GM12878 (cell line): ENCODE data around the gene CCDC159. TPM values are rescaled to one million over a fixed set of nuclear protein-coding genes. Genes with fewer than 3 reads are reported as not detected.

Experiments
- ATAC-seq: fragments of 200-7000 bp; cut with Tn5 transposase; 3 replicates; pipeline ENCODE4 v1.9.1; 2020; ENCODE audit warnings: mild to moderate bottlenecking, moderate library complexity
- BruUV-seq: library from RNA; stranded (reverse); fragments of 400-500 nt; replicated peaks from 2 replicates; lab custom pipeline; 2021; lab: Mats Ljungman, UMichigan
- CTCF ChIA-PET: fragments of 300-600 bp; sonication (Branson Sonifier 250); formaldehyde crosslinking; extraction: SDS; loops from one replicate; lab custom pipeline; 2021; ENCODE audit warnings: inconsistent platforms; lab: Yijun Ruan, JAX
- POLR2A ChIA-PET: fragments of 350-600 bp; formaldehyde crosslinking; extraction: SDS; loops from one replicate; lab custom pipeline; 2021; ENCODE audit warnings: inconsistent platforms; lab: Charles Lee
- RAD21 ChIA-PET: fragments of 300-600 bp; sonication (Branson Sonifier 250); formaldehyde crosslinking; loops from one replicate; lab custom pipeline; 2023; ENCODE audit warnings: antibody characterized with exemption; ENCODE audit not compliant: unreplicated experiment; lab: Charles Lee
- SMC1A ChIA-PET: fragments of 300-600 bp; sonication (Branson Sonifier 250); formaldehyde crosslinking; loops from one replicate; lab custom pipeline; 2023; ENCODE audit not compliant: unreplicated experiment, uncharacterized antibody; lab: Charles Lee
- DNase-seq: peaks from one replicate; pipeline ENCODE4 v3.0.0-alpha.2; 2011; ENCODE audit warnings: low read depth, low spot score
- FAIRE-seq: peaks from 3 replicates; lab custom pipeline; 2011; peaks lifted over from hg19 to GRCh38; lab: Jason Lieb, UNC
- H2AFZ ChIP-seq: 2 replicates; pipeline ENCODE4 v1.6.0; 2011; ENCODE audit warnings: low read depth, low read length, control low read depth; ENCODE audit not compliant: control insufficient read depth
- H3K27ac ChIP-seq: 2 replicates; pipeline ENCODE4 v1.5.1; 2011; ENCODE audit warnings: control low read depth; ENCODE audit not compliant: control insufficient read depth, insufficient read depth
- H3K27me3 ChIP-seq, 2 experiments: replicated peaks in 1 of 2; 2 replicates each; pipeline versions ENCODE4 v1.6.0 to v1.6.1; 2011; ENCODE audit warnings: low read length in 1 of 2; ENCODE audit not compliant: control insufficient read depth in 2 of 2, insufficient read depth in 2 of 2
- H3K36me3 ChIP-seq, 2 experiments: 2 replicates each; pipeline ENCODE4 v1.5.1; 2011; ENCODE audit warnings: low read length in 1 of 2; ENCODE audit not compliant: control insufficient read depth in 2 of 2, insufficient read depth in 2 of 2
- H3K4me1 ChIP-seq: 2 replicates; pipeline ENCODE4 v1.6.1; 2011; ENCODE audit warnings: mild to moderate bottlenecking, low read length, moderate library complexity, mixed read lengths; ENCODE audit not compliant: control insufficient read depth, insufficient read depth
- H3K4me2 ChIP-seq: 2 replicates; pipeline ENCODE4 v1.6.0; 2011; ENCODE audit warnings: control low read depth; ENCODE audit not compliant: control insufficient read depth, insufficient read depth
- H3K4me3 ChIP-seq: fragments of 200-600 bp; sonication (generic); 2 replicates; pipeline ENCODE4 v1.5.1; 2016
- H3K79me2 ChIP-seq: 2 replicates; pipeline ENCODE4 v1.6.0; 2011; ENCODE audit warnings: low read length; ENCODE audit not compliant: control insufficient read depth, insufficient read depth
- H3K9ac ChIP-seq: 2 replicates; pipeline ENCODE4 v1.8.0; 2011; ENCODE audit warnings: low read length, control low read depth, mixed read lengths; ENCODE audit not compliant: control insufficient read depth, insufficient read depth
- H3K9me3 ChIP-seq: replicated peaks from 3 replicates; pipeline ENCODE4 v1.5.1; 2011; ENCODE audit warnings: mild to moderate bottlenecking, low read length; ENCODE audit not compliant: control insufficient read depth, insufficient read depth
- H4K20me1 ChIP-seq: 2 replicates; pipeline ENCODE4 v1.6.0; 2011; ENCODE audit not compliant: control insufficient read depth, insufficient read depth
- CBX3 ChIP-seq: fragments of 200-600 bp; sonication (generic); IDR thresholded peaks from 2 replicates; pipeline ENCODE4 v1.6.1; 2016; ENCODE audit warnings: low read depth, borderline replicate concordance
- KDM1A ChIP-seq: fragments of 200-600 bp; sonication (generic); IDR thresholded peaks from 2 replicates; pipeline ENCODE4 v1.6.1; 2016; ENCODE audit warnings: borderline replicate concordance
- MYC ChIP-seq: IDR thresholded peaks from 2 replicates; pipeline ENCODE4 v1.6.1; 2011; ENCODE audit warnings: mild to moderate bottlenecking, low read length, moderate library complexity, inconsistent platforms; ENCODE audit not compliant: insufficient read depth, insufficient replicate concordance, insufficient read length, severe bottlenecking
- POLR2AphosphoS5 ChIP-seq: IDR thresholded peaks from 2 replicates; pipeline ENCODE4 v1.6.1; 2011; ENCODE audit warnings: mild to moderate bottlenecking, low read length, inconsistent platforms
- RAD51 ChIP-seq: fragments of 450-650 bp; IDR thresholded peaks from 2 replicates; pipeline ENCODE4 v1.6.1; 2016; ENCODE audit warnings: moderate library complexity, mild to moderate bottlenecking, inconsistent platforms
- RELA ChIP-seq: fragments of 450-650 bp; IDR thresholded peaks from 2 replicates; pipeline ENCODE4 v1.8.0; 2014; ENCODE audit warnings: borderline replicate concordance; ENCODE audit not compliant: partially characterized antibody
- SPI1 ChIP-seq: IDR thresholded peaks from 2 replicates; pipeline ENCODE4 v1.6.1; 2011; ENCODE audit warnings: low read depth, mild to moderate bottlenecking, low read length, moderate library complexity, borderline replicate concordance; ENCODE audit not compliant: insufficient read depth
- WGBS: methylation state at CpG from one replicate; pipeline ENCODE4 v1.1.6; 2016; ENCODE audit warnings: low lambda C conversion rate; ENCODE audit not compliant: insufficient replicate concordance, insufficient coverage; ENCODE audit errors: missing lambda C conversion rate; 5-methylcytosine and 5-hydroxymethylcytosine counted together
- in situ Hi-C: fragments of 300-500 bp; cut with MboI; formaldehyde crosslinking; loops from 9 replicates; pipeline ENCODE4 v1.14.3; 2018; ENCODE audit warnings: mixed read lengths
- intact Hi-C: fragments of 100-400 bp; cut with micrococcal nuclease; formaldehyde crosslinking; loops from one replicate; pipeline ENCODE4 v1.14.2; 2022; ENCODE audit not compliant: unreplicated experiment
- polyA plus RNA-seq, 11 experiments: library from polyadenylated mRNA; depleted of rRNA in 4 of 11; unstranded in 6 of 11; stranded (reverse) in 5 of 11; fragments of >200 nt; fragmentation: Nextera tagmentation in 4 of 11; fragmentation: Illumina TruSeq in 1 of 11; extraction: Ambion mirVana in 4 of 11; extraction: Trizol in 1 of 11; gene quantifications; 1 replicate in 1 of 11; 2 replicates in 10 of 11; pipeline versions ENCODE4 v1.2.1 to v1.2.3, GENCODE V29; 2011 to 2016; ENCODE audit warnings: inconsistent platforms in 2 of 11, missing spikeins in 2 of 11, low read depth in 1 of 11
- total RNA-seq, 4 experiments: library from RNA; depleted of rRNA in 3 of 4; stranded (reverse); fragments of >200 nt in 3 of 4; fragmentation: Illumina TruSeq in 1 of 4; extraction: Trizol in 1 of 4; gene quantifications; 2 replicates each; pipeline versions ENCODE4 v1.2.1 to v1.2.3, GENCODE V29; 2013 to 2021
- TF ChIP-seq, protein P1 (sequence below): fragments of 450-650 bp; IDR thresholded peaks from 2 replicates; pipeline ENCODE4 v1.6.1; 2016; ENCODE audit warnings: mild to moderate bottlenecking, moderate library complexity, borderline replicate concordance
- TF ChIP-seq, protein P2 (sequence below): fragments of 450-650 bp; IDR thresholded peaks from 2 replicates; pipeline ENCODE4 v1.6.1; 2017; ENCODE audit warnings: low read depth, mild to moderate bottlenecking, moderate library complexity
- TF ChIP-seq, protein P3 (sequence below): fragments of 150-350 bp; IDR thresholded peaks from 2 replicates; pipeline ENCODE4 v1.6.1; 2014; ENCODE audit warnings: mild to moderate bottlenecking, low read depth, low read length
- TF ChIP-seq, protein P4 (sequence below): fragments of 450-650 bp; IDR thresholded peaks from 2 replicates; pipeline ENCODE4 v1.6.1; 2016; ENCODE audit warnings: mild to moderate bottlenecking

The CCDC159 gene
- total and polyA plus RNA-seq, 10 of the 15 experiments (the other 5 are each of a cell fraction or from before 2014, with no cell fraction given), result 0.61 to 14.7 (median 10.1) TPM

DNA sequence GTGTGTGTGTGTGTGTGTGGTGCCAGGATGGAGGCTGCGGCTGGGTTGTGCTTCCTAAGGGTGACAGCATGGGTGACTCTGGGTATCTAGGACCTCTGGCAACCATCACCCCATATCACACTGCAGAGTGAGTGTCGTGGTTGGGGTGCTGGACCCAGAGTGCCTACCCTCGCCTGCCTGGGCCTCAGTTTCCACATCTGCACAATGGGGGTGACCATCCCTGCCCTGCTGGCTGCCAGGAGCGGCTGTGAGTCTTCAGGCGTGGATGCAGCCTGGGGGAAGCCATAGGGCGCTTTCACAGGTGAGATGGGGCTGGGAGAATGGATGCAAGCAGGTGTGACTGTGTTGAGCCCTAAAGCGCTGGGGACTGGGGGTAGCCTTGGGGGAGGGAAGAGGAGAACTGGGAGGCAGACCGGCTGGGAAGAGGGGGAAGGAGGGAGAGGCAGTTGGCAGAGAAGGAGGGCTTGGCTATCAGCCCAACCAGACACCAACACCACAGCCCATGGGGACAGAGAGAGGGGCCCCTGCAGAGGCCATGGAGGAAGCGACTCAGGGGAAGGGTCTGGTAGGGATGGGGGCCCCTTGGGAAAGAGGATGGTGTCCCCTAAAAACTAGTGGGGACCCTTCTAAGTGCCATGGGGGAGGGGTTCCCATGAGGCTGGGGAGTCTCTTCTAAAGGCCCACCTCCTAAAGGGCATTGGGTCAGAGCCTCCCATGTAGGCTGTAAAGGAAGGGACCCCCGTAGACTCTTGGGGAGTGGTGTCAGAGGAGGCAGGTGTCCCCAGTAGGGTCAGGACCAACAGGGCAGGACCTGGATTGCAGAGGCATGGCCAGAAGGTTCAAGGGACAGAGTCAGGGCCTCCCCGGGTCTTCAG is 10.6 kb downstream of the CCDC159 start (continued):
- TF ChIP-seq, protein P1, sequence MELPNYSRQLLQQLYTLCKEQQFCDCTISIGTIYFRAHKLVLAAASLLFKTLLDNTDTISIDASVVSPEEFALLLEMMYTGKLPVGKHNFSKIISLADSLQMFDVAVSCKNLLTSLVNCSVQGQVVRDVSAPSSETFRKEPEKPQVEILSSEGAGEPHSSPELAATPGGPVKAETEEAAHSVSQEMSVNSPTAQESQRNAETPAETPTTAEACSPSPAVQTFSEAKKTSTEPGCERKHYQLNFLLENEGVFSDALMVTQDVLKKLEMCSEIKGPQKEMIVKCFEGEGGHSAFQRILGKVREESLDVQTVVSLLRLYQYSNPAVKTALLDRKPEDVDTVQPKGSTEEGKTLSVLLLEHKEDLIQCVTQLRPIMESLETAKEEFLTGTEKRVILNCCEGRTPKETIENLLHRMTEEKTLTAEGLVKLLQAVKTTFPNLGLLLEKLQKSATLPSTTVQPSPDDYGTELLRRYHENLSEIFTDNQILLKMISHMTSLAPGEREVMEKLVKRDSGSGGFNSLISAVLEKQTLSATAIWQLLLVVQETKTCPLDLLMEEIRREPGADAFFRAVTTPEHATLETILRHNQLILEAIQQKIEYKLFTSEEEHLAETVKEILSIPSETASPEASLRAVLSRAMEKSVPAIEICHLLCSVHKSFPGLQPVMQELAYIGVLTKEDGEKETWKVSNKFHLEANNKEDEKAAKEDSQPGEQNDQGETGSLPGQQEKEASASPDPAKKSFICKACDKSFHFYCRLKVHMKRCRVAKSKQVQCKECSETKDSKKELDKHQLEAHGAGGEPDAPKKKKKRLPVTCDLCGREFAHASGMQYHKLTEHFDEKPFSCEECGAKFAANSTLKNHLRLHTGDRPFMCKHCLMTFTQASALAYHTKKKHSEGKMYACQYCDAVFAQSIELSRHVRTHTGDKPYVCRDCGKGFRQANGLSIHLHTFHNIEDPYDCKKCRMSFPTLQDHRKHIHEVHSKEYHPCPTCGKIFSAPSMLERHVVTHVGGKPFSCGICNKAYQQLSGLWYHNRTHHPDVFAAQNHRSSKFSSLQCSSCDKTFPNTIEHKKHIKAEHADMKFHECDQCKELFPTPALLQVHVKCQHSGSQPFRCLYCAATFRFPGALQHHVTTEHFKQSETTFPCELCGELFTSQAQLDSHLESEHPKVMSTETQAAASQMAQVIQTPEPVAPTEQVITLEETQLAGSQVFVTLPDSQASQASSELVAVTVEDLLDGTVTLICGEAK, result no peak

DNA sequence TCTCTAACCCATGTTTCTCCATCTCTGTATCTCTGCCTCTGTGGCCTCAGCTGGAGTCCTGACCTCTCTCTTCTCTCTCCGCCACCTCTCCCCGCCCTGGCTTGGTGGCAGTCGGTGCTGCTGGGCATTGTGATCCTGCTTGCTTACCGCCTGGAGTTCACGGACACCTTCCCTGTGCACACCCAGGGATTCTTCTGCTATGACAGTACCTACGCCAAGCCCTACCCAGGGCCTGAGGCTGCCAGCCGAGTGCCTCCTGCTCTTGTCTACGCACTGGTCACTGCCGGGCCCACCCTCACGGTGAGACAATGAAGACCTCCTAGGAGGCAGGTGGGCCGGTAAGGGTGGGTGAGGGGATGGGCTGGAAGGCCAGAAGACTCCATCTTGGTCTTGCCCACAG is 13.1 kb downstream of the CCDC159 start:
- no TSS peak for BruUV-seq
- 86% methylated on average over 11 of the region's 11 CpGs for WGBS
- POLR2A ChIA-PET, result interaction anchor here (0.7 kb wide), 1 partner anchor 130 kb away, joined by 4 read pairs; no protein-coding TSS in a partner anchor

More for the DNA sequence above, 13.1 kb downstream of the CCDC159 start:
- SMC1A ChIA-PET, result interaction anchor here (1.5 kb wide), 1 partner anchor 13 kb away, joined by 3 read pairs; the partner anchor contains the start of gene CCDC159
- TF ChIP-seq, protein P2, sequence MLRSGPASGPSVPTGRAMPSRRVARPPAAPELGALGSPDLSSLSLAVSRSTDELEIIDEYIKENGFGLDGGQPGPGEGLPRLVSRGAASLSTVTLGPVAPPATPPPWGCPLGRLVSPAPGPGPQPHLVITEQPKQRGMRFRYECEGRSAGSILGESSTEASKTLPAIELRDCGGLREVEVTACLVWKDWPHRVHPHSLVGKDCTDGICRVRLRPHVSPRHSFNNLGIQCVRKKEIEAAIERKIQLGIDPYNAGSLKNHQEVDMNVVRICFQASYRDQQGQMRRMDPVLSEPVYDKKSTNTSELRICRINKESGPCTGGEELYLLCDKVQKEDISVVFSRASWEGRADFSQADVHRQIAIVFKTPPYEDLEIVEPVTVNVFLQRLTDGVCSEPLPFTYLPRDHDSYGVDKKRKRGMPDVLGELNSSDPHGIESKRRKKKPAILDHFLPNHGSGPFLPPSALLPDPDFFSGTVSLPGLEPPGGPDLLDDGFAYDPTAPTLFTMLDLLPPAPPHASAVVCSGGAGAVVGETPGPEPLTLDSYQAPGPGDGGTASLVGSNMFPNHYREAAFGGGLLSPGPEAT, result no peak
- TF ChIP-seq, protein P3, sequence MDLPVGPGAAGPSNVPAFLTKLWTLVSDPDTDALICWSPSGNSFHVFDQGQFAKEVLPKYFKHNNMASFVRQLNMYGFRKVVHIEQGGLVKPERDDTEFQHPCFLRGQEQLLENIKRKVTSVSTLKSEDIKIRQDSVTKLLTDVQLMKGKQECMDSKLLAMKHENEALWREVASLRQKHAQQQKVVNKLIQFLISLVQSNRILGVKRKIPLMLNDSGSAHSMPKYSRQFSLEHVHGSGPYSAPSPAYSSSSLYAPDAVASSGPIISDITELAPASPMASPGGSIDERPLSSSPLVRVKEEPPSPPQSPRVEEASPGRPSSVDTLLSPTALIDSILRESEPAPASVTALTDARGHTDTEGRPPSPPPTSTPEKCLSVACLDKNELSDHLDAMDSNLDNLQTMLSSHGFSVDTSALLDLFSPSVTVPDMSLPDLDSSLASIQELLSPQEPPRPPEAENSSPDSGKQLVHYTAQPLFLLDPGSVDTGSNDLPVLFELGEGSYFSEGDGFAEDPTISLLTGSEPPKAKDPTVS, result no peak
- TF ChIP-seq MYC (no peak), RAD51 (no peak), RELA (no peak), KDM1A (no peak), POLR2AphosphoS5 (no peak), SPI1 (no peak), CBX3 (no peak)
- TF ChIP-seq, protein P4, sequence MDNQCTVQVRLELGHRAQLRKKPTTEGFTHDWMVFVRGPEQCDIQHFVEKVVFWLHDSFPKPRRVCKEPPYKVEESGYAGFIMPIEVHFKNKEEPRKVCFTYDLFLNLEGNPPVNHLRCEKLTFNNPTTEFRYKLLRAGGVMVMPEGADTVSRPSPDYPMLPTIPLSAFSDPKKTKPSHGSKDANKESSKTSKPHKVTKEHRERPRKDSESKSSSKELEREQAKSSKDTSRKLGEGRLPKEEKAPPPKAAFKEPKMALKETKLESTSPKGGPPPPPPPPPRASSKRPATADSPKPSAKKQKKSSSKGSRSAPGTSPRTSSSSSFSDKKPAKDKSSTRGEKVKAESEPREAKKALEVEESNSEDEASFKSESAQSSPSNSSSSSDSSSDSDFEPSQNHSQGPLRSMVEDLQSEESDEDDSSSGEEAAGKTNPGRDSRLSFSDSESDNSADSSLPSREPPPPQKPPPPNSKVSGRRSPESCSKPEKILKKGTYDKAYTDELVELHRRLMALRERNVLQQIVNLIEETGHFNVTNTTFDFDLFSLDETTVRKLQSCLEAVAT, result no peak
- DNase-seq (no peak), ATAC-seq (no peak), FAIRE-seq (no peak)
- Histone ChIP-seq H2AFZ (no peak overlapping the region), H4K20me1 (no peaks in the 10 kb centered on the region), H3K79me2 (no peaks in the 10 kb centered on the region), H3K9ac (no peak overlapping the region), H3K4me1 (peaks cover 4% of the 10 kb centered on the region; the same call in 1 of the 2 replicates), H3K27me3 (no peaks in the 10 kb centered on the region), H3K4me2 (no peak overlapping the region), H3K9me3 (no peaks in the 10 kb centered on the region), H3K36me3 (no peaks in the 10 kb centered on the region), H3K27ac (no peak overlapping the region), H3K4me3 (no peak overlapping the region)
- RAD21 ChIA-PET, result no interaction called here
- in situ Hi-C loops, result no loop called here
- CTCF ChIA-PET, result interaction anchor here (0.6 kb wide), 1 partner anchor 39 kb away, joined by 3 read pairs; no protein-coding TSS in a partner anchor
- intact Hi-C loops, result no loop called here
